Adipose tissue (tissue), 3 donors: ENCODE measurements around the gene COMMD10. TPM values are rescaled to one million over a fixed set of nuclear protein-coding genes. Genes with fewer than 3 reads are reported as not detected.

Experiments used
- H3K27ac ChIP-seq: one replicate; pipeline ENCODE4 v1.5.1; 2013; ENCODE audit warnings: low read depth, low read length
- WGBS, 3 donors: extraction: QIAGEN DNeasy Blood & Tissue Kit; methylation state at CpG; one replicate each; pipeline ENCODE4 v1.1.7; 2013; 5-methylcytosine and 5-hydroxymethylcytosine counted together
- polyA plus RNA-seq, 3 donors: library from polyadenylated mRNA; stranded (reverse); fragments of 200-250 nt; gene quantifications; one replicate each; pipeline ENCODE4 v1.2.3, GENCODE V29; 2013
- donor health status: healthy with polysubstance abuse.
- donor health status: Bipolar disorder and iron deficiency.
- donor health status: healthy.

The COMMD10 gene
- polyA plus RNA-seq, 3 donors, result 10.8 to 27.0 (median 14.9) TPM

- H3K27ac ChIP-seq, result no peak overlapping the region
- 90 to 95% methylated on average over 7 of the region's 8 CpGs; no CpG with 5 or more reads in 1 of the 3 donors for WGBS, 3 donors
Observed at GRCh38 chr5:116157902-116158301, 73.1 kb downstream of the COMMD10 start.

- H3K27ac ChIP-seq, result no peak overlapping the region
Observed at GRCh38 chr5:116159006-116159405, 74.2 kb downstream of the COMMD10 start.

DNA sequence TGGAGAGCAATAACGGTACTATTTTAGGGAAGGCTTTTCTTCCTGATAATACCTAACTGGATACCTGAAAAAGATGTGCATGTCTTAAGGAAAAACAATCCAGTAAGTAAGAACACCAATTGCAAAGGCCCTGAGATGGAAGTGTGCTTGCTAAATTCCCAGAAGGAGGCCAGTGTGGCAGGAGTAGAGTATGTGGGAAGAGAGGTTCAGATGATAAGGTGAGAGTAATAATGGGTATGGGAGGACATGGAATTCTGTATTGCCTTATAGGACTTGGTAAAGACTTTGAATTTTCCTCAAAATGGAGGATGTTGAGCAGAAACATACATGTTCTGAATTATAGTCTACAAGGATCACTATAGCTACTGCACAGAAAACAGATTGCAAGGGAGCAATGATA lies 89.3 kb downstream of the COMMD10 start:
- WGBS, 3 donors, result 97 to 100% (median 98%) methylated on average over 1 of the region's 1 CpG
- H3K27ac ChIP-seq, result no peak overlapping the region

- no peak overlapping the region for H3K27ac ChIP-seq
- 70 to 91% (median 86%) methylated on average over 6 of the region's 6 CpGs for WGBS, 3 donors
Observed at GRCh38 chr5:116176121-116176520, 91.3 kb downstream of the COMMD10 start.

DNA sequence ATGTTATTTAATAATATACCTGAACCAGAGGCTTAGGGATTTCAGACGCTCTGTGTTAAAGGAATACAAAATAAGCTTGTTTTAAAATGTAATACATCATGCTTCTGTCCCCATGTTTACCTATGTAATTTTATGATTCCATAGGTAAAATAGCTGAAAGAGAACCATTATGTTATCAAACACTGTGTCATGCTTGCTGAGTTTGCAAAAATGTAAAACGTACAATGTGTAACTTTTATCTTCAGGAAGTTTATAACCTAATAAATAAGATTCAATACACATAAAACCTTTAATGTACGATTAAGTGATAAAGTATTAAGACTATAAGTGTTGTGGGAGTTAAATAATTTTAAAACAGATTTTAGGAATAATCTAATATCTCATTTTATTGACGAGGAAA lies 94.1 kb downstream of the COMMD10 start:
- 80 to 93% (median 83%) methylated on average over 4 of the region's 4 CpGs for WGBS, 3 donors
- no peak overlapping the region for H3K27ac ChIP-seq

DNA sequence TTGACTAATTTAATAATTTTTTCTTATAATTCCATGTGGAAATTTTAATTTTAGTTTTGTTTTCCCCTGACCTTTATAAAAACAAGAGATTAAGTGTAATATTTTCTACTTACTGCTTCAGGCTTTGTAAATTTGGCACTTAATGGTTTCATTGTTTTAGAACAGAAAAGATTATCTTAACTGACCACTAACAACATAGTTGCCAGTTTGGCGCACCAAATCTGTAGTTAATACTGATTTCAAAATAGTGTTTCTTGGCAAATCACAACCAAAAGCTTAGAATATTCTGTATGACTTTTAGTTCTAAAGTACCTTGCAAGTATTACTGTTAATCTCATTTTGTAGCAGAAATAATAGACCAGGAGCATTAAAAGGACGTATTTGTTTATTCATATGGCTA lies 124.3 kb downstream of the COMMD10 start:
- H3K27ac ChIP-seq, result no peak overlapping the region
- 81 to 93% (median 84%) methylated on average over 2 of the region's 2 CpGs for WGBS, 3 donors

- no peak overlapping the region for H3K27ac ChIP-seq
Observed at GRCh38 chr5:116212225-116212624, 127.4 kb downstream of the COMMD10 start.

DNA sequence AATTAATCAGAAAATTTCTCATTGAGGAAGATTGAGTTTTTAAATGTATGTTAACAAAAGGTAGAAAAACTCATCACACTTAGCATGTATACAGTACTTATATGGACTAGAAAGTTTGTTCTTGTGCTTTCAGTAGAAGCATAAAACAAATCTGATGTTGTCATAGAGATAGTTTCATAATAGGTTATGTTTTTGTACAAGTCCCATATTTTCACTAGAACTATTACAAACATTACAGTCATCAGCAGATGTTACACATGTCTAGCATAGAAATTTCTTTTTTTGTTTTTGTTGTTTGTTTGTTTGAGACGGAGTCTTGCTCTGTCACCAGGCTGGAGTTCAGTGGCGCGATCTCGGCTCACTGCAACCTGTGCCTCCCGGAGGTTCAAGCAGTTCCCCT lies 131.4 kb downstream of the COMMD10 start:
- 98 to 99% (median 99%) methylated on average over 5 of the region's 5 CpGs for WGBS, 3 donors

GRCh38 chr5:116225281-116225922 lies 140.6 kb downstream of the COMMD10 start:
- H3K27ac ChIP-seq, result no peak overlapping the region

More for the DNA sequence above, 131.4 kb downstream of the COMMD10 start:
- H3K27ac ChIP-seq, result no peak overlapping the region

GRCh38 chr5:116229131-116229689 lies 144.4 kb downstream of the COMMD10 start:
- 52 to 76% (median 53%) methylated on average over 3 of the region's 3 CpGs for WGBS, 3 donors

DNA sequence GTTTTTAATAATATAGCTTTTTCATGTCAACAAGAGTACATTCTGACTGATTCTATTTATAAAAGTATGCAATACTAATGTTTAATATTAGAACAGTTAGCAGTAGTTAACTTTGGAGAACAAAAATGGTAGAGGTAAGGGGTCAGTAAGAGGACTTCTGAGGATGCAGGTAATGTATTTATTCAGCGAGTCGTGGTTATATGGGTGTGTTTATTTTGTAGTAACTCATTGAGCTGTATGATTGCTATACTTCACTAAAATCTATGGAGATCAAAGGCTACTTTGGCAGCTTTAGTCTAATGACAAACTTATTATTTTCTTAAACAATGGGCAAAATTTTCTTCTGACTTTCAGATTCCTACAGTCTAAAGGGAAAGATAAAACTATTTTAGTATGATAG lies 146.5 kb downstream of the COMMD10 start:
- WGBS, 3 donors, result 65 to 93% (median 91%) methylated on average over 2 of the region's 2 CpGs
- no peak overlapping the region for H3K27ac ChIP-seq

More at GRCh38 chr5:116229131-116229689, 144.4 kb downstream of the COMMD10 start:
- no peak overlapping the region for H3K27ac ChIP-seq

DNA sequence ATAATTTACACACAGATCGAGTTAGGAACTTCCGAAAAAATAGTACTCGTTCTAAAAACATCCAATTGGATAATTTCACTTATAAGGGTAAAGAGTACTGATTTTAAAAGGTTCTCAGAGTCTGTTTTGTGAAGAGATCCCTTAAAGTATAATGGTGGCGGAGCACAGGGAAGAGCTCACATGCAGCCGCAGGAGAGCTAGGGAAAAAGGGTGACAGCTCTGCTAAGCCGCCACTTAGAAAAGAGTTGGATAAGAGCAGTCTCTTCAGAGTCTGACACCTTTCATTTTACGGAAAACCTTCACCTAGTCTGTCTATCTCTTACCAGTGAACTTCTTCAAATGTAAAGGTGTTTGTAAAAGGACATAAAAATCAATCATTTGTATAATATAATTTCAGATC lies 149.9 kb downstream of the COMMD10 start:
- no peak overlapping the region for H3K27ac ChIP-seq
- 94 to 97% (median 96%) methylated on average over 7 of the region's 7 CpGs for WGBS, 3 donors

DNA sequence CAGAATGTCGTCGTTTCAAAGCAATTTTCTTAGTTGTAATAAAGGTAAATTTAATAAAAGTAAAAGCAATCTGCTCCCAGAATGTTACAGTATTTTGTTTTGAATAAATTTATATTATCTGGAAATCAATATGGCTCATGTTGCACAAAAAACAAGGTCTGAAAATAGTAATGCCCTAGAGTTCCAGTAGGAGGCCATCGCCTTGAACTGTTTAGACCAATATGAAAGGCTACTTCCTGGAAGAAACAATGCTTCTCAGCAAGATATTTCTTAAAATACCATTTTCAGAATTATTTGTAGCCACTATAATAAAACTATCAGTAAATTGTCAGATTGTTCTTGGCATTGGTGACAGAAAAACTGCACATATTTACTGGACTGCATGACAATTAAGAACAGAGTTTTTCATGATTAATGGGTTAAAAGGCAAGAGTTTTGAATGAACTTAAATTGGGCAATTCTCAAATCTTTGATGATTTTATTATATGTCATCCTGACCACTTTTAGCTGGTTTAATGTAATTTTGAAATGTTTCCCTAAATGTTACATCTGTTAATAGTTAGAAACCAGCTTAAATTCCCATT lies 153.2 kb downstream of the COMMD10 start:
- H3K27ac ChIP-seq, result no peak overlapping the region
- WGBS, 3 donors, result 98% methylated on average over 3 of the region's 3 CpGs

DNA sequence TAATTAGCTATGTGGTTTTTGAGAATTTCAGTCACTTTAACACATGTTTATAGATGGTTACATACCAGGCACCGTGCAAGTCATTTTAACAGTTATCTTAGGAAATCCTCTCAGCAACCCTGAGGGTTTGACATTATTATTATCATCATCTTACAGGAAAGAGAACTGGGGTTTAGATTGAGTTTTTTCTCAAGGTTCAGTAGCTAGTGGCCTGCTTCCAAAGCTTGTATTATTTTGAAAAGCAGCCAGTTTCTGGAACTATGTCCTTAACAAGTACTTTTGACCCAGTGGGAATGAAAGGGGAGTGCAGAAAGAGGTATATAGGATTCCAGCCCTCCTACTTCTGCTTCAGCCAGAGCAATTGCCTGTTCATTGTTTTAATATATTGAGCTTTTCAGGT lies 157.5 kb downstream of the COMMD10 start:
- no peak overlapping the region for H3K27ac ChIP-seq
- WGBS, 3 donors, result 23 to 31% (median 27%) methylated on average over 1 of the region's 1 CpG

GRCh38 chr5:116248432-116248831 lies 163.6 kb downstream of the COMMD10 start:
- no peak overlapping the region for H3K27ac ChIP-seq
- WGBS, 3 donors, result 93 to 98% (median 97%) methylated on average over 3 of the region's 3 CpGs

GRCh38 chr5:116249648-116250047 lies 164.8 kb downstream of the COMMD10 start:
- H3K27ac ChIP-seq, result no peak overlapping the region

- WGBS, 3 donors, result 67 to 97% (median 86%) methylated on average over 1 of the region's 1 CpG
- no peak overlapping the region for H3K27ac ChIP-seq
Observed at GRCh38 chr5:116256717-116257116, 171.9 kb downstream of the COMMD10 start.

DNA sequence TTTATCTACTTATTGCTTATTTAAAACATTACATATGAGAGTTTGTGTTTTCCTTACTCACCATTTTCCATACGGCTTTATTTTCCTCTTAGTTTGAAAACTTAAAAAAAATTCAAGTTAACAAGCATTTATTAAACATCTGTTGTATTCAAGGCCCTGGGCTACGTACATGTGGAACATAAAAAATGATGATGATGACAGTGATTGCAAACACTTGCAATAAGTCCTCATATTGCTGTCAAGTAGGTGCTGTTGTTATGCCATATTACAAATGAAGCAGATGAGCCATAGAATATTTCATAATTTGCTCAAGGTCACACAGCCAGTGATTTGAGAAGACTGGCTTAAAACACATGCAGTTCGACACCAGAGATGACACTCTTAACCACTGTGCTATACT lies 180.6 kb downstream of the COMMD10 start:
- 89 to 93% (median 92%) methylated on average over 3 of the region's 3 CpGs for WGBS, 3 donors
- H3K27ac ChIP-seq, result no peak overlapping the region

DNA sequence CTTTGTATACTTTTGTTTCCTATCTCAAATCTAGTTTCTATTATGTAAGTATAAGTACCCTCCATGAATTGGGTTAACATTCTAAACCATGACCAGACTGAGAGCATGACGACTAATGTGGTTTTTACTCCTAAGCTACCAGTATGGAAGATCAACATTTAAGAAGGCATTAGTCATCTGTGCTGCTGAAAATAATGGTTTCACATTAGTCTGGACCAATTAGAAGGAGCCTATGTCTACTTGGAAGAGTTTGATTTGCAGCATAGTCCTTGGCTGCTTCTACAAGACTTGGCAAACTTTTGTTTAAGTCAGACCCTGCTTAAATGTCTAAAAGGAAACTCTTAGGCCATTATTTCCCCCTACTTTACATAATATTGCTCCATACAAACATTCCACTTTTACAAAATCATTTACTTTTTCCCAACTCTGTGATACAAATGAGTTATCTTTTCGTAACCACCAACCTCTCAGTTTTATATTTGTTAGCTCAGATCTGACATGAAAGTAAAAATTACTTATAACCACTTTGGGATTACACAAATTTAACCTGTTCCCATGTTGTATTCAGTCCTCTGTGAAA lies 186.7 kb downstream of the COMMD10 start:
- H3K27ac ChIP-seq, result no peak overlapping the region
- 73 to 98% (median 83%) methylated on average over 2 of the region's 2 CpGs for WGBS, 3 donors
